Measurements from ENCODE around the gene NTSR2.

DNA sequence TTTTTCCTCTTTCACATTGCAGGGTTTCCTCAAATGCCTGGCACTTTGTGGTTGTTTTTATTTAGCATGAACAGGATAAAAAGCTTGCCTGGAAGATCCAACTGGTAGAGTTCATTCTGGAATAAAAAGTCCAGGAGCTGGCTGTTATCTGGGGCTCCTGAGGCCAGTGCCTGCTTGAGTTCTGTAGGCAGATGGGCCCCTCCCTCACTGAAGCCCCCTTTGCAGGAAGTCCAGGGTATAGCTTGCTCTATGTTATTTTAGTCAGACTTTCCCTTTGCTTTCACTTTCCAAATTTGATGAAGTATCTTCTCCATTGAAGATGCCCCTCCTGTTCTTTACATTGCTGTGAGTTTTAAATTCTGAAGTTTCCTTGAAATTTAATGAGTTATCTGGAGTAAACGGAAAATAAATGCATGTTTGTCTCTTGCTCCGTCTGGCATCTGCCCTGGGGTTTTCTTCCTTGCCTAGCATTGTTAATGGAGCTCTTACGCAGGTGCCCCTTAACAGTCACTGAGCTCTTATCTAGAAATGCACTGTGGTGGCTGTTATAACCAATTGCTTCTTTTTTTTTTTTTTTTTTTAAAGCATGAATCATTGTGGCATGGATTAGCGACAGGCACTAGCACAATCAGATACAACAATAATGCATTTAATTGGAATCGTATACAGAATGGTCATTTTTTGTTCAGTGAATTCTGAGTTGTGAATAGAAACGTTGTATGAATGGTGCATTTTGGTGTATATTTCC is 49.4 kb upstream of the NTSR2 start:
- TF ChIP-seq, protein P1, sequence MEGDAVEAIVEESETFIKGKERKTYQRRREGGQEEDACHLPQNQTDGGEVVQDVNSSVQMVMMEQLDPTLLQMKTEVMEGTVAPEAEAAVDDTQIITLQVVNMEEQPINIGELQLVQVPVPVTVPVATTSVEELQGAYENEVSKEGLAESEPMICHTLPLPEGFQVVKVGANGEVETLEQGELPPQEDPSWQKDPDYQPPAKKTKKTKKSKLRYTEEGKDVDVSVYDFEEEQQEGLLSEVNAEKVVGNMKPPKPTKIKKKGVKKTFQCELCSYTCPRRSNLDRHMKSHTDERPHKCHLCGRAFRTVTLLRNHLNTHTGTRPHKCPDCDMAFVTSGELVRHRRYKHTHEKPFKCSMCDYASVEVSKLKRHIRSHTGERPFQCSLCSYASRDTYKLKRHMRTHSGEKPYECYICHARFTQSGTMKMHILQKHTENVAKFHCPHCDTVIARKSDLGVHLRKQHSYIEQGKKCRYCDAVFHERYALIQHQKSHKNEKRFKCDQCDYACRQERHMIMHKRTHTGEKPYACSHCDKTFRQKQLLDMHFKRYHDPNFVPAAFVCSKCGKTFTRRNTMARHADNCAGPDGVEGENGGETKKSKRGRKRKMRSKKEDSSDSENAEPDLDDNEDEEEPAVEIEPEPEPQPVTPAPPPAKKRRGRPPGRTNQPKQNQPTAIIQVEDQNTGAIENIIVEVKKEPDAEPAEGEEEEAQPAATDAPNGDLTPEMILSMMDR (conservative IDR thresholded peaks at IDR 0.05; ENCODE audit: low read length), result no peak
- TF ChIP-seq EZH2phosphoT487 (IDR thresholded peaks at IDR 0.05; ENCODE audit: borderline replicate concordance, low read depth, low read length), result no peak

Measured in OCI-LY7 (cell line).